ENCODE data around the gene IMP3. TPM values are rescaled to one million over a fixed set of nuclear protein-coding genes. Genes with fewer than 3 reads are reported as not detected.
"Not testable (repeated sequence)": the region's sequence is repeated elsewhere in the genome, so short reads cannot be mapped to it uniquely, and the experiment has no call there.

Gene IMP3
- total RNA-seq, 1 experiment from 2014 or later = 58.0 TPM

DNA sequence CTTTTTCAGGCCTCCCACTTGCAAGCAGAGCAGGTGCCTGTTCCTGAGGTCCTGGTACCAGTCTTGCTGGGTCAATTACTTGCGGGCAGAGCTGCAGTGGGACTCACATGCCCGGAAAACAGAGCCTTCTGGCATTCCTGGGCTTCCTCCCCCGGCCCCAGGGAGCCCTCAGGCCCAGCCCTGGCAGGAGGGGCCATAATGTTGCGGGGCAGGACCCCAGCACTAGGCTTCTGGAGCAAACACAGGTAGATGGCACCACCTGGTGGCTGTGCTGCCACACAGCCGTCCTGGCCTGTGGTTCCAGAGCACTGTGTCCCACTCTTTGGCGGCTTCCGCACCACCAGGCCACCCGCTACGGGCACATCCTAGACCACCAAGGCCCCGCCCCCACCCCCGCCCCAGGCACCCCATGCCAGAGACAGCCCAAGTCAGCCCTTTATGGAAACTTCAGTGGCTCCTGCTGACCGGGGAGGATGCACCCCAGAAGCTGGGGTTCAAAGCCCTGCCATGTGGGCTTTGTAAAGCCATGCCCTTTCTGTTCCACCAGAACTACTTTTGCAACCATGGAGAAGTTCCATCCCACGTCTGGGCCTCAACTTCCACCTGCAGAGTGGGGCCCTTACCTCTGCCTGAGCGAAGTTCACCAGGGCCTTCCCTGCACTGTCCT is 43.8 kb upstream of the IMP3 start:
- not testable (repeated sequence) for H3K27me3 Mint-ChIP-seq (ENCODE audit: insufficient read depth, unreplicated experiment); BruUV-seq (replicated peaks); H3K36me3 Mint-ChIP-seq (ENCODE audit: insufficient read depth, unreplicated experiment); H3K9me3 Mint-ChIP-seq (ENCODE audit: unreplicated experiment); H3K4me1 Mint-ChIP-seq (ENCODE audit: insufficient read depth, unreplicated experiment); H3K4me3 Mint-ChIP-seq (ENCODE audit: unreplicated experiment); H3K27ac Mint-ChIP-seq (ENCODE audit: low read depth, unreplicated experiment)
- ChIA-PET POLR2A (interaction anchor here (0.7 to 1.3 kb wide), 3 partner anchors 44 to 175 kb away, joined by 3 read pairs; partner anchors contain the start of gene IMP3), CTCF (interaction anchor here (0.6 to 7.3 kb wide), 15 partner anchors 9 to 235 kb away, joined by 3 to 93 read pairs (median 5); partner anchors contain the start of gene FBXO22)
- TF ChIP-seq, protein P1, sequence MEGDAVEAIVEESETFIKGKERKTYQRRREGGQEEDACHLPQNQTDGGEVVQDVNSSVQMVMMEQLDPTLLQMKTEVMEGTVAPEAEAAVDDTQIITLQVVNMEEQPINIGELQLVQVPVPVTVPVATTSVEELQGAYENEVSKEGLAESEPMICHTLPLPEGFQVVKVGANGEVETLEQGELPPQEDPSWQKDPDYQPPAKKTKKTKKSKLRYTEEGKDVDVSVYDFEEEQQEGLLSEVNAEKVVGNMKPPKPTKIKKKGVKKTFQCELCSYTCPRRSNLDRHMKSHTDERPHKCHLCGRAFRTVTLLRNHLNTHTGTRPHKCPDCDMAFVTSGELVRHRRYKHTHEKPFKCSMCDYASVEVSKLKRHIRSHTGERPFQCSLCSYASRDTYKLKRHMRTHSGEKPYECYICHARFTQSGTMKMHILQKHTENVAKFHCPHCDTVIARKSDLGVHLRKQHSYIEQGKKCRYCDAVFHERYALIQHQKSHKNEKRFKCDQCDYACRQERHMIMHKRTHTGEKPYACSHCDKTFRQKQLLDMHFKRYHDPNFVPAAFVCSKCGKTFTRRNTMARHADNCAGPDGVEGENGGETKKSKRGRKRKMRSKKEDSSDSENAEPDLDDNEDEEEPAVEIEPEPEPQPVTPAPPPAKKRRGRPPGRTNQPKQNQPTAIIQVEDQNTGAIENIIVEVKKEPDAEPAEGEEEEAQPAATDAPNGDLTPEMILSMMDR (IDR thresholded peaks at IDR 0.05; ENCODE audit: unreplicated experiment) = peak; percentile 94
- peak; percentile 57 for DNase-seq (ENCODE audit: unreplicated experiment)
- intact Hi-C loops (cut with micrococcal nuclease) = loop anchor here (1.0 to 2.0 kb wide), 4 partner anchors 35 to 317 kb away; no protein-coding TSS in a partner anchor

DNA sequence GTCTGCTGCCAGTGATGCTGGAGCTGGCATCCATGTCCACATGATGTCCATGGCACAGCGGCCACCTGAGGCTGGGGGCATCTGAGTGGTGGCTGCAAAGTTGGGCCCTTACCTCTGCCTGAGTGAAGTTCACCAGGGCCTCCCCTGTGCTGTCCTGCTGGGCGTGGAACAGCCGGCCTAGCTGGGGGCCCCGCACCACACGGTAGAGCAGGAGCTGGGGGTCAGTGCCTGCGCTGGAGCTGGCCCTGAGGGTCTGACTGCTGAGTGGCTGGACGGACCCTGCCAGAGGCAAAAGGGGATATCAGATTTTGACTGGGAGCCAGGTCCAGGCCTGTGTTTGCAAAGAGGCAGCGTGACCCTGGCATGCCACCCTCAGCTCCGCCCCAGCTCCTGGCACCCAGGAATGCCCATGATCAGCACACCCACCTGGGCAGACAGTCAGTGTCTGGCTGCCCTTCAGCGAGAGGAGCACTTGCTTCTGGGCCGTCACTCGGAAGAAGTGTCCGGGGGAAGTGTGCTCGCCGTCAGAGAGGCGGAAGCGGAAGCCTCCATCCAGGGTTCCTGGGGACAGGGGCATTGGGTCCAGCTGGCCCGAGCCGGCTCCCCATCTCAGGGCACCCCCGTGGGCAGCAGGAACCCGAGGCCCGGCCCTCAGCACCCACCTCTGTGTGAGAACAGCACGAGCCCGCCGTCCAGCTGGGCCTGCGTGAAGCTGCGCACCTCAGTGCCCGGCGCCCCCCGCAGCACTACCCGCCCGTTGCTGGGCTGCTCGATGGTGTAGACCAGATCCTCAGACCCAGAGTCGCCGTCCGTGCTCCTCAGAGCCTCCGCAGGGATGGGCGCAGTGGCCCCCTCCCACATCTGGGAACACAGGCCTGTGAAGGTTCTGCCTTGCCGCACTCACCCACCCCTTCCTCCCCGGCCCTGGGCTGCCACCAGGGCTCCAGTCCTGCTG is 42.4 kb upstream of the IMP3 start:
- ChIA-PET CTCF (interaction anchor here (0.6 to 7.3 kb wide), 15 partner anchors 10 to 1118 kb away, joined by 3 to 93 read pairs (median 5); partner anchors contain the start of genes IMP3 and SNX33), POLR2A (interaction anchor here (1.2 to 1.4 kb wide), 2 partner anchors 62 to 229 kb away, joined by 3 to 4 read pairs; no protein-coding TSS in a partner anchor)
- H3K27me3 Mint-ChIP-seq (ENCODE audit: insufficient read depth, unreplicated experiment) = no peaks in the 10 kb centered on the region
- no peak overlapping the region for H3K4me3 Mint-ChIP-seq (ENCODE audit: unreplicated experiment)
- H3K36me3 Mint-ChIP-seq (ENCODE audit: insufficient read depth, unreplicated experiment) = no peaks in the 10 kb centered on the region
- no peak for DNase-seq (ENCODE audit: unreplicated experiment)
- TF ChIP-seq, protein P1 (IDR thresholded peaks at IDR 0.05; ENCODE audit: unreplicated experiment) = no peak
- intact Hi-C loops (cut with micrococcal nuclease) = loop anchor here (1.0 to 2.0 kb wide), 3 partner anchors 34 to 174 kb away; no protein-coding TSS in a partner anchor
- no peak overlapping the region for H3K27ac Mint-ChIP-seq (ENCODE audit: low read depth, unreplicated experiment)
- H3K9me3 Mint-ChIP-seq (ENCODE audit: unreplicated experiment) = no peaks in the 10 kb centered on the region
- no TSS peak for BruUV-seq (replicated peaks)
- peaks cover 9% of the 10 kb centered on the region for H3K4me1 Mint-ChIP-seq (ENCODE audit: insufficient read depth, unreplicated experiment)

DNA sequence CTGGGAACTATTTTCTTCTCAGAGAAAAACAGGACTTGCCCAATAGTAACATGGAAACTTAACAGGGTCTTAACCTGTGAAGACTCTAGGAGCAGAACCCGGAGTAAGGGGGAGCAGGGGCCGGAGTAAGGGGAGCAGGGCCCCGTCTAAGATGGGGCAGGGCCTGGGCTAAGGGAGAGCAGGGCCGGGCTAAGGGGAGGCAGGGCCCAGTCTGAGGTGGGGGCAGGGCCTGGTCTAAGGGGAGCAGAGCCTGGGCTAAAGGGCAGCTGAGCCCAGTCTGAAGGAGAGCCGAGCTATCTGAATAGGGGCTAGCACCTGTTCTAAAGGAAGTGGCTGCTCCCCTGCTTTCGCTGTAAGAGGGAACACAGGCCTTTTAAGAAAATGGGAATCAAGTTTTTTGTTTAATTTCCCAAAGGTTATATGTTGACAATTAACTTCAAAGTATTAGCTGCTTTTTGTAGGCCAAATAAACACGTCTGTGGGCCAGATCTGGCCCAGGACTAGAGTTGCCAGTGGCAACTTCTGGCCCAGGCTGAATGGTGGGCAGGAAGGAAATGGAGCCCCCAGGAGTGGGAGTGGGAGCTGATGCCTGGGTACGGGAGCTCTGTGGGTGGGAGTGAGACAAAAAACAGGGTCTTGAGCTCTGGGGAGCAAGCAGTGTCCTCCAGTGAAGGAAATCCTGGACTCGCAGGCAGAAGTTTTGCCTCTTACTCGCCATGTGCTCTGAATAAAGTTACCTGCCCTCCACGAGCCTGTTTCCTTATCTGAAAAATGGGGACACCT is 40.2 kb upstream of the IMP3 start:
- no peak overlapping the region for H3K4me3 Mint-ChIP-seq (ENCODE audit: unreplicated experiment)
- no peak for DNase-seq (ENCODE audit: unreplicated experiment)
- no TSS peak for BruUV-seq (replicated peaks)
- H3K9me3 Mint-ChIP-seq (ENCODE audit: unreplicated experiment) = no peaks in the 10 kb centered on the region
- H3K36me3 Mint-ChIP-seq (ENCODE audit: insufficient read depth, unreplicated experiment) = no peaks in the 10 kb centered on the region
- CTCF ChIA-PET = interaction anchor here (0.5 to 2.7 kb wide), 8 partner anchors 10 to 312 kb away, joined by 3 to 9 read pairs (median 4); partner anchors contain the start of gene MAN2C1
- POLR2A ChIA-PET = interaction anchor here (1.0 to 2.4 kb wide), 2 partner anchors 13 to 42 kb away, joined by 4 to 8 read pairs; no protein-coding TSS in a partner anchor
- intact Hi-C loops (cut with micrococcal nuclease) = no loop called here
- TF ChIP-seq, protein P1 (IDR thresholded peaks at IDR 0.05; ENCODE audit: unreplicated experiment) = no peak
- H3K27me3 Mint-ChIP-seq (ENCODE audit: insufficient read depth, unreplicated experiment) = no peaks in the 10 kb centered on the region
- peaks cover 9% of the 10 kb centered on the region for H3K4me1 Mint-ChIP-seq (ENCODE audit: insufficient read depth, unreplicated experiment)
- H3K27ac Mint-ChIP-seq (ENCODE audit: low read depth, unreplicated experiment) = no peak overlapping the region

DNA sequence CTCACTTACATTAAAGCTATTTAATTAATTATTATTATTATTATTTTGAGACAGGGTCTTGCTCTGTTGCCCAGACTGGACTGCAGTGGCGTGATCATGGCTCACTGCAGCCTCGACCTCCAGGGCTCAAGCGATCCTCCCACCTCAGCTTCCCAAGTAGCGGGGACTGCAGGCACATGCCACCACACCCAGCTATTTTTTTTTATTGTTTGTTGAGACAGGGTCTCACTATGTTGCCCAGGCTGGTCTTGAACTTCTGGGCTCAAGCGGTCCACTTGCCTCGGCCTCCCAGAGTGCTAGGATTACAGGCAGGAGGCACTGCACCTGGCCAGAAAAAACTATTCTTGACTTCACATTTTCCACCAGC is 38.3 kb upstream of the IMP3 start:
- H3K9me3 Mint-ChIP-seq (ENCODE audit: unreplicated experiment); H3K27ac Mint-ChIP-seq (ENCODE audit: low read depth, unreplicated experiment); DNase-seq (ENCODE audit: unreplicated experiment); H3K36me3 Mint-ChIP-seq (ENCODE audit: insufficient read depth, unreplicated experiment); H3K4me1 Mint-ChIP-seq (ENCODE audit: insufficient read depth, unreplicated experiment); H3K4me3 Mint-ChIP-seq (ENCODE audit: unreplicated experiment); H3K27me3 Mint-ChIP-seq (ENCODE audit: insufficient read depth, unreplicated experiment); BruUV-seq (replicated peaks); intact Hi-C loops (cut with micrococcal nuclease): not testable (repeated sequence)
- ChIA-PET POLR2A (interaction anchor here (0.6 to 2.4 kb wide), 4 partner anchors 14 to 40 kb away, joined by 3 to 8 read pairs (median 4); partner anchors contain the start of gene SNX33), CTCF (interaction anchor here (0.6 to 2.7 kb wide), 4 partner anchors 40 to 311 kb away, joined by 3 to 9 read pairs (median 3); no protein-coding TSS in a partner anchor)
